Astrocyte of the spinal cord (primary cell): ENCODE measurements around the gene LMNTD2.

Experiments used
- DNase-seq: peaks from one replicate; pipeline ENCODE4 v3.0.0; 2011; ENCODE audit warnings: low read depth, low spot score
- H3K4me3 ChIP-seq: 2 replicates; pipeline ENCODE4 v1.5.1; 2011; ENCODE audit warnings: low read depth, mild to moderate bottlenecking, low read length, moderate library complexity
- CTCF ChIP-seq: IDR thresholded peaks from 2 replicates; pipeline ENCODE4 v1.5.1; 2012; ENCODE audit warnings: low read depth, mild to moderate bottlenecking, low read length, inconsistent platforms
- in situ Hi-C: cut with HindIII; loops from 2 replicates; pipeline ENCODE4 v1.10.0; 2017; ENCODE audit warnings: low sequenced_read_pairs

LMNTD2 gene

GRCh38 chr11:560305-561147, at the start of gene LMNTD2, which contains the start of gene RASSF7:
Gene LMNTD2 (minus strand): TSS chr11:560738. CDS start chr11:560716, 22 bp downstream.
Gene RASSF7 (plus strand): TSS chr11:560970. CDS start chr11:561769, 799 bp downstream.
- in situ Hi-C loops: no loop called here
- no peak for TF ChIP-seq CTCF
- DNase-seq: peak; percentile 74
- H3K4me3 ChIP-seq: peak within 1 kb of the TSS; percentile 49

- no peak for DNase-seq
- in situ Hi-C loops: no loop called here
- no peak for TF ChIP-seq CTCF
- no peak overlapping the region for H3K4me3 ChIP-seq
Observed at GRCh38 chr11:609341-609811, 48.8 kb upstream of the LMNTD2 start.

- in situ Hi-C loops: no loop called here
- TF ChIP-seq CTCF: no peak
- no peak overlapping the region for H3K4me3 ChIP-seq
- no peak for DNase-seq
Observed at GRCh38 chr11:608791-609251, 48.3 kb upstream of the LMNTD2 start.

- H3K4me3 ChIP-seq: no peak overlapping the region
- no peak for TF ChIP-seq CTCF
- no peak for DNase-seq
- in situ Hi-C loops: no loop called here
Observed at GRCh38 chr11:607971-608659, 47.6 kb upstream of the LMNTD2 start.

- TF ChIP-seq CTCF: no peak
- in situ Hi-C loops: no loop called here
- no peak for DNase-seq
- no peak overlapping the region for H3K4me3 ChIP-seq
Observed at GRCh38 chr11:607020-607780, 46.7 kb upstream of the LMNTD2 start.

DNA sequence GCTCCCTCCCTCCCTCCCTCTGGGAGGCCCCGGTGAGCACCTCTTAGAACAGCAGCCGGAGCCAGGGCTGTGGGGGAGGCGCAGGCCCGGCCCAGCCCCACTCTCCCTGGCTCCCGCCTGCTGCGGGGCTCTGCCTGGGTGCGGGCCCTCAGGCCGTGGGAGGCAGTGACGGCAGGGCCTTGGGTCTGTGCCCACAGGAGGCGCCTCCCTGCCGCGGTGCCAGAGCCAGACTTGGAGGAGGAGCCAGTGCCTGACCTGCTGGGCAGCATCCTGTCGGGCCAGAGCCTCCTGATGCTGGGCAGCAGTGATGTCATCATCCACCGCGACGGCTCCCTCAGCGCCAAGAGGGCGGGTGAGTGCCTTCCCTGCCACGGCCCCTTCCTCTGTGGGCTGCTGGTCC, 45.7 kb upstream of the LMNTD2 start:
- no peak for TF ChIP-seq CTCF
- peak; percentile 45 for DNase-seq
- in situ Hi-C loops: no loop called here
- no peak overlapping the region for H3K4me3 ChIP-seq
